HepG2 (cell line): ENCODE measurements around the gene PHF23. TPM values are rescaled to one million over a fixed set of nuclear protein-coding genes. Genes with fewer than 3 reads are reported as not detected.

ENCODE experiments used
- AGO1 ChIP-seq: fragments of 200-400 bp; formaldehyde crosslinking; IDR thresholded peaks from 2 replicates; pipeline ENCODE4 v1.6.1; 2017; ENCODE audit warnings: mild to moderate bottlenecking, low read depth, low read length, moderate library complexity; ENCODE audit not compliant: poor library complexity, severe bottlenecking
- ATRX ChIP-seq: sonication (generic); formaldehyde crosslinking; IDR thresholded peaks from 2 replicates; pipeline ENCODE4 v1.4.0; 2020; ENCODE audit warnings: missing genetic modification reagents, borderline replicate concordance
- BATF2 ChIP-seq: sonication (generic); formaldehyde crosslinking; IDR thresholded peaks from 2 replicates; pipeline ENCODE4 v1.8.0; 2022; ENCODE audit warnings: mild to moderate bottlenecking, missing genetic modification reagents, moderate library complexity
- CSRNP1 ChIP-seq: sonication (generic); formaldehyde crosslinking; IDR thresholded peaks from 2 replicates; pipeline ENCODE4 v1.8.1; 2023; ENCODE audit warnings: mild to moderate bottlenecking, missing genetic modification reagents
- EHMT2 ChIP-seq: fragments of 200-600 bp; sonication (generic); IDR thresholded peaks from 2 replicates; pipeline ENCODE4 v1.7.0; 2017; ENCODE audit warnings: antibody characterized with exemption, low read depth, low read length, borderline replicate concordance
- FOXO4 ChIP-seq: sonication (generic); formaldehyde crosslinking; conservative IDR thresholded peaks from 2 replicates; pipeline ENCODE4 v1.8.1; 2023; ENCODE audit warnings: missing genetic modification reagents
- HOXA7 ChIP-seq: sonication (generic); formaldehyde crosslinking; IDR thresholded peaks from 2 replicates; pipeline ENCODE4 v1.8.1; 2022; ENCODE audit warnings: mild to moderate bottlenecking, missing genetic modification reagents, moderate library complexity
- JARID2 ChIP-seq: sonication (generic); formaldehyde crosslinking; IDR thresholded peaks from 2 replicates; pipeline ENCODE4 v1.8.1; 2023; ENCODE audit warnings: missing genetic modification reagents, inconsistent platforms; ENCODE audit not compliant: insufficient replicate concordance
- NFYC ChIP-seq: IDR thresholded peaks from 2 replicates; pipeline ENCODE4 v1.6.1; 2016; ENCODE audit warnings: missing genetic modification reagents, missing compliant biosample characterization
- PHF21A ChIP-seq: sonication (generic); formaldehyde crosslinking; IDR thresholded peaks from 2 replicates; pipeline ENCODE4 v1.5.0; 2020; ENCODE audit warnings: mild to moderate bottlenecking, missing genetic modification reagents
- PLRG1 ChIP-seq: fragments of 450-650 bp; conservative IDR thresholded peaks from 2 replicates; pipeline ENCODE4 v1.6.1; 2016
- RBFOX2 ChIP-seq: fragments of 200-400 bp; formaldehyde crosslinking; IDR thresholded peaks from 2 replicates; pipeline ENCODE4 v1.6.1; 2017; ENCODE audit warnings: low read depth, mild to moderate bottlenecking, low read length
- RFXAP ChIP-seq: sonication (generic); formaldehyde crosslinking; IDR thresholded peaks from 2 replicates; pipeline ENCODE4 v1.4.0; 2020; ENCODE audit warnings: missing genetic modification reagents, borderline replicate concordance
- RXRB ChIP-seq: IDR thresholded peaks from 2 replicates; pipeline ENCODE4 v1.6.1; 2016; ENCODE audit warnings: borderline replicate concordance, missing genetic modification reagents, missing compliant biosample characterization
- SAFB2 ChIP-seq: sonication (generic); formaldehyde crosslinking; IDR thresholded peaks from 2 replicates; pipeline ENCODE4 v1.5.1; 2020; ENCODE audit warnings: missing genetic modification reagents, low read depth, mild to moderate bottlenecking, borderline replicate concordance
- TCF7L2 ChIP-seq: IDR thresholded peaks from 2 replicates; pipeline ENCODE4 v1.6.1; 2011; ENCODE audit warnings: mild to moderate bottlenecking, low read depth, low read length, moderate library complexity
- ZBTB26 ChIP-seq: IDR thresholded peaks from 2 replicates; pipeline ENCODE4 v1.6.1; 2016; ENCODE audit warnings: missing compliant biosample characterization, missing genetic modification reagents, borderline replicate concordance
- ZNF274 ChIP-seq: sonication (generic); formaldehyde crosslinking; IDR thresholded peaks from 2 replicates; pipeline ENCODE4 v1.5.1; 2020; ENCODE audit warnings: mild to moderate bottlenecking, missing genetic modification reagents
- ZNF3 ChIP-seq: IDR thresholded peaks from 2 replicates; pipeline ENCODE4 v1.7.0; 2017; ENCODE audit warnings: inconsistent platforms
- ZNF564 ChIP-seq: sonication (generic); formaldehyde crosslinking; IDR thresholded peaks from 2 replicates; pipeline ENCODE4 v1.8.1; 2023; ENCODE audit warnings: mild to moderate bottlenecking, missing genetic modification reagents
- ZNF598 ChIP-seq: sonication (generic); formaldehyde crosslinking; IDR thresholded peaks from 2 replicates; pipeline ENCODE4 v1.5.1; 2020; ENCODE audit warnings: mild to moderate bottlenecking, missing genetic modification reagents, borderline replicate concordance
- ZNF777 ChIP-seq: sonication (generic); formaldehyde crosslinking; IDR thresholded peaks from 2 replicates; pipeline ENCODE4 v1.4.0; 2020; ENCODE audit warnings: missing genetic modification reagents
- ZUFSP ChIP-seq: sonication (generic); formaldehyde crosslinking; IDR thresholded peaks from 2 replicates; pipeline ENCODE4 v1.9.0; 2021; ENCODE audit warnings: missing genetic modification reagents, mild to moderate bottlenecking, borderline replicate concordance
- polyA plus RNA-seq, 8 experiments: library from polyadenylated mRNA; depleted of rRNA in 3 of 8; stranded (reverse) in 7 of 8; unstranded in 1 of 8; fragments of >200 nt; fragmentation: Illumina TruSeq in 4 of 8; extraction: Trizol in 4 of 8; gene quantifications; 2 replicates each; pipeline versions ENCODE4 v1.2.1 to v1.2.3, GENCODE V29; 2011 to 2016; ENCODE audit warnings: low read depth in 4 of 8, missing spikeins in 1 of 8, mixed read lengths in 1 of 8; ENCODE audit not compliant: insufficient read depth in 1 of 8
- total RNA-seq, 5 experiments: library from RNA; depleted of rRNA; stranded (reverse); fragments of >200 nt; fragmentation: Illumina TruSeq; extraction: Trizol; gene quantifications; 2 replicates each; pipeline ENCODE4 v1.2.3, GENCODE V29; 2016; ENCODE audit warnings: low read depth in 1 of 5

The PHF23 gene
- total and polyA plus RNA-seq, 2 of the 13 experiments (the other 11 are each of a cell fraction or from before 2014, with no cell fraction given): 27.6 to 33.2 TPM

GRCh38 chr17:7234083-7234951 is 4.9 kb downstream of the PHF23 start, which contains the start of gene DVL2 (continued):
- peak; percentile 97 for TF ChIP-seq RBFOX2
- no peak for TF ChIP-seq ZUFSP (CRISPR knock-in tag)
- TF ChIP-seq ZNF598 (CRISPR knock-in tag): 0 out of 2 replicates have a peak, but pooled peaks have one; percentile 50
- no peak for TF ChIP-seq HOXA7 (CRISPR knock-in tag)
- TF ChIP-seq ZNF777 (CRISPR knock-in tag): peak; percentile 79
- TF ChIP-seq ZNF564 (CRISPR knock-in tag): no peak
- TF ChIP-seq CSRNP1 (CRISPR knock-in tag): peak; percentile 89
- TF ChIP-seq SAFB2 (CRISPR knock-in tag): peak; percentile 98
- TF ChIP-seq ZNF274: peak; percentile 44; the same call in 1 of the 2 replicates
- peak; percentile 88; the same call in 1 of the 2 replicates for TF ChIP-seq RFXAP
- no peak for TF ChIP-seq TCF7L2
- TF ChIP-seq PLRG1: no peak
- peak; percentile 62 for TF ChIP-seq BATF2 (CRISPR knock-in tag)
- no peak for TF ChIP-seq ATRX (CRISPR knock-in tag)
- TF ChIP-seq AGO1: peak; percentile 100
- no peak; the same call in 1 of the 2 replicates for TF ChIP-seq PHF21A (CRISPR knock-in tag)
- TF ChIP-seq RXRB (CRISPR knock-in tag): peak; percentile 76; the same call in 1 of the 2 replicates
- TF ChIP-seq JARID2: peak; percentile 56
- TF ChIP-seq NFYC (CRISPR knock-in tag): peak; percentile 52; the same call in 1 of the 2 replicates
- TF ChIP-seq FOXO4: no peak
- TF ChIP-seq ZNF3 (CRISPR knock-in tag): no peak
- TF ChIP-seq EHMT2: no peak
- no peak for TF ChIP-seq ZBTB26 (CRISPR knock-in tag)
